ENCODE measurements around the gene CACNA2D3.

GRCh38 chr3:54713455-54713854, 591.1 kb downstream of the CACNA2D3 start:
- TF ChIP-seq CTCF (IDR thresholded peaks at IDR 0.05) (no peak), POLR2AphosphoS5 (IDR thresholded peaks at IDR 0.05) (no peak), EP300 (IDR thresholded peaks at IDR 0.05) (no peak), POLR2A (IDR thresholded peaks at IDR 0.05) (no peak)

All from upper lobe of left lung (tissue), 4 donors.